SH-SY5Y (cell line): ENCODE measurements around the gene RASD1.

Experiments used
- GATA2 ChIP-seq: IDR thresholded peaks from 2 replicates; pipeline ENCODE4 v1.6.1; 2011; ENCODE audit warnings: mild to moderate bottlenecking, low read depth, low read length
- GATA3 ChIP-seq: IDR thresholded peaks from 2 replicates; pipeline ENCODE4 v1.6.1; 2011; ENCODE audit warnings: low read depth, mild to moderate bottlenecking, low read length, moderate library complexity

DNA sequence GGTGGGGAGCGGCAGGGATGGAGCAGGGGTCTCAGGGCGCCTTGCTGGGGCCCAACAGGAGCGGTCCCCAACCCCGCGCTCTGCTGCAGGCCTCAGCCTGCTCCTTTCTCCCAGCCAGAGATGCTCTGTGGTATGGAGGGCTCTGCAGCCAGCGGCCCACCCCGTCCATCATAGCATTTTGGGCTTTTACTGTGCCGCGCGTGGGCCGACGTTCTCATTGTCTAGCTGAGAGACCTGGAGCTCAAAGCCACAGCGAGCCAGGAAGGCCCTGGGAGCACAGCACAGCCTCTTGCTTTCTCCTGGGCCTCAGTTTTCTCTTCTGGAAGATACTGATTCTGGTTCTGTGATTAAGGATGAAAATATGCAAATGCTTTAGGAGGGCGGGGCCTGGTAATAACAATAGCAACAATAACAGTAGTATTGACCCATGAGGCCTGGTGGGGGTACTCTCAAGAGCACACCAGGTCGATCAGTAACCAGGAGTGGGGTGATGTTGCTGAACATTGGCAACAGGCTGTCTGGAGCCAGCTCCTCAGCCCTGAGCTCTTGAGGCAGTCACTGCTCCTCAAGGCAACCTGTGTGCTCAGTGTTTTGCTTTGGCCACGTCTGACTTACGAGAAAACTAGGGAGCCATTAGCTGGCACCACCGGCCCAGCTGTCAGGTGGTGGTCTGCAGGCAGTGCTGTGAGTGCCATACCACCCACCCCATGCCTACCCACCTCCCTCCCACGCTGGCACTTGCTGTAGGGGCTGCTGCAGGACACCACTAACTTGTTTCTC, 1.1 kb upstream of the RASD1 start:
- TF ChIP-seq GATA3 (no peak), GATA2 (no peak)
